Activated T-helper 9 cell treated with anti-CD3 and anti-CD28 coated beads, Interleukin-2, amount 50 U/mL, for 16 hours (primary cell): ENCODE data around the gene DDX39A.
A peak's percentile ranks its signal among the peaks of the same experiment; 100 is the strongest.
"Not testable (repeated sequence)": the region's sequence is repeated elsewhere in the genome, so short reads cannot be mapped to it uniquely, and the experiment has no call there.

Experiments used
- DNase-seq: peaks from one replicate; pipeline ENCODE4 v3.0.0-alpha.2; 2020; ENCODE audit warnings: low read depth

DDX39A gene

DNA sequence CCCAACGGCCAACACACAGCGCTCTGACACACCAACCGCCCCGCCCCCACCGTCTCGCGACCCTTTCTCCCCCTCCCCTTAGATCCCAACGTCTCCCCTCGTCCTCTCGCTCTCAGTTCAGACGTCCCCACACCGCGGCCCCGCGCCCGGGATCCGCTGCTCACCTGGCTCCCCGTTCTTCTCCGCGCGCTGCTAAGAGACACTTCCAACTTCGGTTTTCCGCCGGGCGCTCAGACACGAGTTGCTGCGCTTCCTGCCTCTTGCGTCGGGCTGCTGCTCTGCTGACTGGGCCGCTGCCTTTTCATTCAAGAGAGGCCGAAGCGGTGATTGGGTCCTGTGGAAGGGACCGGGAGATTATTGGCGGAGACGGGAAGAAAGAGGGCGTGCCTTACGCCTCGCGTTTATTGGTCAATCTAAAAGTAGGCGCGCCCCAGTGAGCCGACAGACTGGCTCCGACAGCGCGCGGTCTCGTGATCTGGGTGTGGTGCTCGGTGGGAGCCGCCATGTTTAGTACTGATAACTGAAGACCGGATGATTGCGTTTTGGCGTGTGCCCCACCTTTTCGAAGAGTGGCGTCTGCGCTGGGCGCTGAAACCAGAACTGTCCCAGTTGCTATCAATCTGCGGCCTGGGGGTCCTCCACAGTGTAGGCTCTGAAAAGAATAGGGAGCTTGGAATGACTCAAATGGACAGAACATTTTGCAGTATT is at the start of gene DDX39A:
Gene DDX39A, minus strand, starts transcription at position 236 of the 708 bp plus-strand sequence. CDS start 6,121 bp downstream, outside the sequence.
- DNase-seq = peak; percentile 94

DNA sequence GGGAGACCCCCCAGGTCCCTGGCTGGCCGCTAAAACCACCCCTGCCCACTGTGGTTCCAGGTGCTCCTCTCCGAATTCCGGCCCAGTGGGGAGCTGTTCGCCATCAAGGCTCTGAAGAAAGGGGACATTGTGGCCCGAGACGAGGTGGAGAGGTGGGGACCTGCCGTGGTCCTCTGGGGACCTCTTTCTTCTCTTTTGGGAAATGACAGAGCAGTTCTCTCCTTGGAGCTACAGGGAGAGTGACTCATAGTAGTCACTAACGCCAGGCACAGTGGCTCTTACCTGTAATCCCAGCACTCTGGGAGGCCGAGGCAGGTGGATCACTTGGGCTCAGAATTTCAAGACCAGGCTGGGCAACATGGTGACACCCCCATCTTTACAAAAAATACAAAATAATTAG is 48.7 kb upstream of the DDX39A start:
- DNase-seq = no peak

GRCh38 chr19:14467391-14467790 is 48.2 kb upstream of the DDX39A start:
- DNase-seq = no peak

DNA sequence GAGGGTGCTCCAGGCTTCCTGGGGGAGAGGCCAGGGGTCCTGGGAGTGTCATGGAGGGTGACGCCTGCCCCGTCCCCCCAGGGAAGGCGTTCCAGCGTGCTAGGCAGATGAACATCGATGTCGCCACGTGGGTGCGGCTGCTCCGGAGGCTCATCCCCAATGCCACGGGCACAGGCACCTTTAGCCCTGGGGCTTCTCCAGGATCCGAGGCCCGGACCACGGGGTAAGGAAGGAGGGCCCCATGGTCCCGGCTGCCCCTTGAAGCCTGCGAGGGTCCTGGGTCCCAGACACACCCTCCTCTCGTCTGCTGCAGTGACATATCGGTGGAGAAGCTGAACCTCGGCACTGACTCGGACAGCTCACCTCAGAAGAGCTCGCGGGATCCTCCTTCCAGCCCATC is 44.6 kb upstream of the DDX39A start:
- DNase-seq = no peak

DNA sequence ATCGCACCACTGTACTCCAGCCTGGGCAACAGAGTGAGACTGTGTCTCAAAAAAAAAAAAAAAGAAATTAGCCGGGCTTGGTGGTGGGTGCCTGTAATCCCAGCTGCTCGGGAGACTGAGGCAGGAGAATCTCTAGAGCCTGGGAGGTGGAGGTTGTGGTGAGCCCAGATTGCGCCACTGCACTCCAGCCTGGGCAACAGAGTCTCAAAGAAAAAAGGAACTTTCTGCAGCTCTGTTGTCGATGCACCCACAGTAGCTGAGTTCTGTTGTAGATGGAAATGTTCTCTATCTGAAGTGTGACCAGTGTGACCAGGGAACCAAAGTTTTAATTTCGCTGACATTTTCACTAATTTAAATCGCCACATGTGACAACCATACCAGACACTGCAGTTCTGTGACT is 43.3 kb upstream of the DDX39A start:
- DNase-seq = not testable (repeated sequence)

DNA sequence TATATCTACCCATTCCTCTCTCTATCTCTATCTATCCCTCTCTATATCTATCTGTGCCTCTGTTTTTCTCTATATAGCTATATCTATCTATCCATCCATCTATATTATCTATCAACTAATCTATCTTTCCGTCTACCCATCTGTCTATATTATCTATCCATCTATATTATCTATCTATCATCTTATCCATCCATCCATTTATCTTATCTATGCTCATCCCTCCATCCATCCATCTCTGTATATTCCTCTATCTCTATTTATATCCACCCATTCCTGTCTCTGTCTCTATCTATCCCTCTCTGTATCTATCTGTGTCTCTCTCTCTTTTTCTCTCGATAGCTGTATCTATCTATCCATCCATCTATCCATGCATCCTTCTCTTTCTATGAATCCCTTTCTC is 41.8 kb upstream of the DDX39A start:
- DNase-seq = no peak

DNA sequence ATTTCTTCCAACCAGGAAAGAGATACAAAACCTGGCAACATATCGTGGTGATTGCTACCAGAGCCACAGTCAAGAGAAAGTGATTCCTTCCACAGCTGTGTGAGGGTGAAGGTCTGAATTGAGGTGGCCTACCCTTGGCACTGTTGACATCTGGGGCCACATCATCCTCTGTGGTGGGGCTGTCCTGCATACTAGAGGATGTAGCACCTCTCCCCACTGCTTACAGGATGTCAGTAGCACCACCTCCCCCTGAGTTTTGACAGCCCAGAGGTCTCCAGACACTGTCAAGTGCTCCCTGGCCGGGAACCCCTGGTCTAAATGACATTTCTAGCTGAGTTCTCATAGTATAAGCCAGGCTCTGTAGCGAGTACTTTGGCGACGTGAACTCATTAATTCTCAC is 40.6 kb upstream of the DDX39A start:
- no peak for DNase-seq

DNA sequence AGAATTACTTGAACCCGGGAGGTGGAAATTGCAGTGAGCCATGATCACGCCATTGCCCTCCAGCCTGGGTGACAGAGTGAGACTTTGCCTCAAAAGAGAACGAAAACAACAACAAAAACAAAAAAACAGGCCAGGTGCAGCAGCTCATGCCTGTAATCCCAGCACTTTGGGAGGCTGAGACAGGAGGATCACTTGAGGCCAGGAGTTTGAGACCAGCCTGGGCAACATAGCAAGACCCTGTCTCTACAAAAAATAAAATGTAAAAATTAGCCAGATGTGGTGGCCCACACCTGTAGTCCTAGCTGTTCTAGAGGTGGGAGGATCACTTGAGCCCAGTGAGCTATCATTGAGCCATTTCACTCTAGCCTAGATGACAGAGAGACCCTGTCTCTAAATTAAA is 33.2 kb upstream of the DDX39A start:
- DNase-seq = not testable (repeated sequence)

GRCh38 chr19:14450876-14451275 is 31.7 kb upstream of the DDX39A start:
- no peak for DNase-seq

- DNase-seq = peak; percentile 28
Observed at GRCh38 chr19:14450168-14450874, 31.2 kb upstream of the DDX39A start.

GRCh38 chr19:14449321-14449720 is 30.2 kb upstream of the DDX39A start:
- no peak for DNase-seq

DNA sequence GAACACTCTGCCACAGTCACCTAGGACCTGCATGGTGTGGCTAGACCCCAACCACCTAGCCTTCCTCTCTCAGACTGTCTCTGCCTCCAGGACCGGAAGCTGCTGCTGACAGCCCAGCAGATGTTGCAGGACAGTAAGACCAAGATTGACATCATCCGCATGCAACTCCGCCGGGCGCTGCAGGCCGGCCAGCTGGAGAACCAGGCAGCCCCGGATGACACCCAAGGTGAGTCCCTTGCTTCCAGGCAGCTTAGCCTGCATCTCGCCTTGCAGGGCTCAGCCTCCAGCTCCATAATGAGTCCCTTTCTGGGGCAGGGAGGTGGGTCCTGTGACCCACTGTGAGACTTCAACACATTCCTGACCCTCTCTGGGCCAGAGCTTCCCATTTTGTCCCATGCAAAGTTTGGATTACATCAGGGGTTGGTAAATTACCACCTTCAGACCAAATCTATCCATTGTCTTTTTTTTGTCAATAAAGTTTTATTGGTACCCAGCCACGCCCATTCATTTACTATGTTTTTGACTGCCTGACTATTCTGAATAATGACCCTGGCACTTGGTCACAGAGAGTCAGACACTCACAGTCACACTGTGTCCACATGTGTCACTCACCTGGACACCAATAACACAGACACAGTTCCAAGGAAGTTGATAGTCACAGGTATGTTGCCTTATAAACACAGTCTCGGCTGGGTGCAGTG is 27.3 kb upstream of the DDX39A start:
- no peak for DNase-seq

DNA sequence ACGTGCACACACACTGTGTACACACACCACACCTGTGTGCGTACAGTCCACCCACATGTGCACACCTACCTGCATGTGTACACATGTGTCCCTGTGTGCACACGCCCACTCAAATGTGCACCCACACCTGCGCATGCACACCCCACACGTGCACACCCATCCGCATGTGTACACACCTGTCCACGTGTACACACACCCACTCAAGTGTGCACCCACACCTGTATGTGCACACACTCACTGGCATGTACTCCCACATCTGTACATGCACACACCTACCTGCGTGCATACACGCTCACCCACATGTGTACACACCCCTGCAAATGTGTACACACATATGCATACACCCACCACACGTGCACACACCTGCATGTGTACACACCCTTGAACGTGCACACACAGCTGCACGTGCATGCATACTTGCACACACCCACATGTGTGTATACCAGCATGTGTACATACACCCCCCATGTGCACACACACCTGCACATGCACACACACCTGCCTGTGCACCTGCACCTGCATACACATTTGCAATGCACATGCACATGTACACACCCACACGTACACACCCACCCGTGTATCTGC is 24.6 kb upstream of the DDX39A start:
- DNase-seq = no peak

DNA sequence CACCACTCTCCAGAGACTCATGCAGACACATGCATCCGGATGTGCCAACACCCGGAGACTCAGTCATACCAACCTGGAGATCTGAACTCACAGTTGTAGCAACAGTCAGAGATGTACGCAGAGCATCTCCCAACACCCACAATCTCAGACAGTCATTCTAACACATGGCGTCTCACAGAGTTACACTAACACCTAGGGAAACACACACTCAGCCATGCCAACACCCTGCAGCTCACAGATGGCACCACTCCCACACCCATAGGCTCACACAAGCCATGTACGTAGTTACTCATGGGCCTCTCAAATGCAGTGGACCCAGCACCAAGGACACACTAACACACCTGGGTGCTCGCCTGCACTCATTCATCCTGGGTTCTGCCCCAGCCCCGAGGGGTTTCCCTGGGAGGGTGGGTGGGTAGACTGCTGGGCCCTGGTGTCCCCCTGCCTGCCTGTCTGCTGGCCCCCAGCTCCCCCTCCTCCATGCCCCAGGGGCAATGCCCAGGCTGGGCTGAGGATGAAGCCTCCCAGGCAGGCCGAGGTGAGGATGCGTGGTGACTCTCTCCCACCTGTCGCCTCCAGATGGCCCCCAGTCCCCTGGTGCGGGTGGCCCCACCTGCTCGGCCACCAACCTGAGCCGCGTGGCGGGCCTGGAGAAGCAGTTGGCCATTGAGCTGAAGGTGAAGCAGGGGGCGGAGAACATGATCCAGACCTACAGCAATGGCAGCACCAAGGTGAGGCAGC is 23.9 kb upstream of the DDX39A start:
- no peak for DNase-seq

- no peak for DNase-seq
Observed at GRCh38 chr19:14441041-14441938, 22.1 kb upstream of the DDX39A start.

GRCh38 chr19:14440049-14440448 is 20.9 kb upstream of the DDX39A start:
- peak; percentile 65 for DNase-seq

- DNase-seq = no peak
Observed at GRCh38 chr19:14439014-14439413, 19.9 kb upstream of the DDX39A start.

DNA sequence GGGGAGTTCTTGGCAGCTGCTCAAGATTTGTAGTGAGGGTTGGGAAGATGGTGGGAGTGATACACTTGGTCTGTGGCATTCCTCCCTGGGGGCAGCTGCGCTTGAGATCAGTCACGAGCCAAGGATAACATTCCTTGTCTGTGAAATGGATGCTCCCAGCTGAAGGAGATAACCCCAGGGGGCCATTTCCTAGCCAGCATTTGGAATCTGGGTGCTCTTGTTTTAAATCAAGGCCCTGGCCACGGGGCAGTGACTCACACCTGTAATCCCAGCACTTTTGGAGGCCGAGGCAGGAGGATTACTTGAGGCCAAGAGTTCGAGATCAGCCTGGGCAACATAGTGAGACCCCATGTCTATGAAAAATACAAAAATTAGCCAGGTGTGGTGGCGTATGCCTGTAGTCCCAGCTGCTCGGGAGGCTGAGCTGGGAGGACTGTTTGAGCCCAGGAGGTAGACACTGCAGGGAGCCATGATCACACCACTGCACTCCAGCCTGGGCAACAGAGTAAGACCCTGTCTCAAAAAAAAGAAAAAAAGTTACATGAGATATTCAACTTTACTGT is 18.5 kb upstream of the DDX39A start:
- DNase-seq = no peak

DNA sequence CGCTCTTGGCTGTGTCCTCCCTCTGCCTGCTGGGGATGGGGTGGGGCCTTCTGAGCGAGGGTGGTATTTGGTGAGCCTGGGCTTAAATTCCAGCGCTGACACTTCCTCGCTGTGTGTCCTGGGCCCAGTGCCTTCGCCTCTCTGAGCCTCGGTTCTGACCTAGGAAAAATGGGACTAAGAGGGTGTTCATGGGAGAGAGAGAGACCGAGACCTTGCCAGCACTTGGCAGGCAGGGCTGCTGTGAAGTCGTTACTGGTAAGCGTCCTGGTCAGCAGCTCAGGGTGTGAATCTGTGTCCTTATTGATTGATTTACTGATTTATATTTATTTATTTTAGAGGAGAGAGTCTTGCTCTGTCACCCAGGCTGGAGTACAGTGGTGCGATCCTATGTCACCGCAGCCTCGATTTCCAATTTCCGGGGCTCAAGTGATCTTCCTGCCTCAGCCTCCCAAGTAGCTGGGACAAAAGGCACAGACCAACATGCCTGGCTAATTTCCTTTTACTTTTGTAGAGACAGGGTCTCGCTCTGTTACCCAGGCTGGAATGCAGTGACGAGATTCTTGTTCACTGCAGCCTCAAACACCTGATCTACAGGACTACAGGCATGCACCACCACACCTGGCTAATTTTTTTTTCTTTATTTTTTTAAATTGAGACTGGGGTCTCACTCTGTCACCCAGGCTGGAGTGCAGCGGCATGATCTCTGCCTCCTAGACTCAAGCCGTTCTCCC is 16.3 kb upstream of the DDX39A start:
- no peak for DNase-seq
